Sigmoid colon (tissue), 4 donors: Measurements from ENCODE around the gene TSPAN18.

ENCODE experiments used
- EP300 ChIP-seq, 4 donors: sonication (generic); formaldehyde crosslinking; IDR thresholded peaks; one replicate each; pipeline ENCODE4 v1.6.1; 2017; ENCODE audit warnings: antibody characterized with exemption in 4 of 4
- POLR2A ChIP-seq, 2 donors: fragments of 450-650 bp; IDR thresholded peaks; one replicate each; pipeline ENCODE4 v1.6.1; 2016; ENCODE audit warnings: antibody characterized with exemption in 2 of 2, mild to moderate bottlenecking in 2 of 2, moderate library complexity in 2 of 2
- POLR2AphosphoS5 ChIP-seq, 4 donors: sonication (generic); formaldehyde crosslinking; IDR thresholded peaks; one replicate each; pipeline ENCODE4 v1.6.1; 2017; ENCODE audit warnings: antibody characterized with exemption in 4 of 4
- TF ChIP-seq, protein P1 (sequence below), 4 experiments: fragments of 450-650 bp in 3 of 4; fragments of 200-600 bp in 1 of 4; IDR thresholded peaks; one replicate each; pipeline ENCODE4 v1.5.1; 2016 to 2019; ENCODE audit warnings: antibody characterized with exemption in 4 of 4, mild to moderate bottlenecking in 3 of 4, moderate library complexity in 2 of 4

DNA sequence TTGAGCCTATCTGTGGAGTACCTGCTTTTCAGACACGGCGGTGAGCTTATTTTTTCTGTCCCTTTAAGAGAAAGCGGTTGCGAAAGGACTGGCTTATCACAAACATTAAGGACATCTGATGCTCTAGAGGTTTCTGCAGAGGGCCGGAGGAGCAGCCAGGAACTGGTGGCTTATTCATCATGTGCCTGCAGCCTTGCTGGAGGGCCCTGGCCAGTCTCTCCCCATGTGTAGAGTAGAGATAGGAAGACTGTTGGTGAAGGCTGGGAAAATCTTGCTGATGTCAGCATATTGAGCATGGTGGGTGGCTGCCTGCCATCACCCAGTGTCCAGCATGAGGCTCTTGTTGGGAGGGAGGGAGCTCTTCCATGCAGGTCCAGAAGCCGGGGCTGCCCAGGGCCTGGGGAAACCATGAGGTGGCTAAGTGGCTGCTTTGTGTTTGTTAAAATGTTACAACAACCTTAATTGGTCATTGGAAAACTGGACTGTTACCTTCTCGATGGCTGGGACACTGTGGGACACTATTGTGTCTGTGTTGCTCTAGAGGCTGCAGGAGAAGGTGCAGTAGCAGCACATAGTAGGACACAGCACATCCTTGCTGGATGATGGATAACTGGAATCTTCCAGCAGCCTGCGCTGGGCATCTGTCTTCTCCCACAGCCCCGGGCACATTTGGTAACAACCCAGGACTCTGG, 54.3 kb downstream of the TSPAN18 start:
- TF ChIP-seq, protein P1, sequence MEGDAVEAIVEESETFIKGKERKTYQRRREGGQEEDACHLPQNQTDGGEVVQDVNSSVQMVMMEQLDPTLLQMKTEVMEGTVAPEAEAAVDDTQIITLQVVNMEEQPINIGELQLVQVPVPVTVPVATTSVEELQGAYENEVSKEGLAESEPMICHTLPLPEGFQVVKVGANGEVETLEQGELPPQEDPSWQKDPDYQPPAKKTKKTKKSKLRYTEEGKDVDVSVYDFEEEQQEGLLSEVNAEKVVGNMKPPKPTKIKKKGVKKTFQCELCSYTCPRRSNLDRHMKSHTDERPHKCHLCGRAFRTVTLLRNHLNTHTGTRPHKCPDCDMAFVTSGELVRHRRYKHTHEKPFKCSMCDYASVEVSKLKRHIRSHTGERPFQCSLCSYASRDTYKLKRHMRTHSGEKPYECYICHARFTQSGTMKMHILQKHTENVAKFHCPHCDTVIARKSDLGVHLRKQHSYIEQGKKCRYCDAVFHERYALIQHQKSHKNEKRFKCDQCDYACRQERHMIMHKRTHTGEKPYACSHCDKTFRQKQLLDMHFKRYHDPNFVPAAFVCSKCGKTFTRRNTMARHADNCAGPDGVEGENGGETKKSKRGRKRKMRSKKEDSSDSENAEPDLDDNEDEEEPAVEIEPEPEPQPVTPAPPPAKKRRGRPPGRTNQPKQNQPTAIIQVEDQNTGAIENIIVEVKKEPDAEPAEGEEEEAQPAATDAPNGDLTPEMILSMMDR (IDR thresholded peaks at IDR 0.05) = no peak
- TF ChIP-seq POLR2AphosphoS5 (IDR thresholded peaks at IDR 0.05) (no peak), EP300 (IDR thresholded peaks at IDR 0.05) (no peak), POLR2A (IDR thresholded peaks at IDR 0.05) (no peak)
